Measurements from ENCODE around the gene CYP26A1. TPM values are rescaled to one million over a fixed set of nuclear protein-coding genes. Genes with fewer than 3 reads are reported as not detected.

The CYP26A1 gene
- total RNA-seq, 1 donor from 2014 or later, result 0.64 TPM

- H3K4me3 Mint-ChIP-seq (ENCODE audit: unreplicated experiment), result no peak overlapping the region
- H3K36me3 Mint-ChIP-seq (ENCODE audit: low read depth, unreplicated experiment), result peaks cover 11% of the 10 kb centered on the region
- no peak for TF ChIP-seq CTCF (IDR thresholded peaks at IDR 0.05; ENCODE audit: unreplicated experiment)
- H3K9me3 Mint-ChIP-seq (ENCODE audit: unreplicated experiment), result no peaks in the 10 kb centered on the region
- no peaks in the 10 kb centered on the region for H3K4me1 Mint-ChIP-seq (ENCODE audit: unreplicated experiment)
- peaks cover 3% of the 10 kb centered on the region for H3K27me3 Mint-ChIP-seq (ENCODE audit: unreplicated experiment)
- H3K27ac Mint-ChIP-seq (ENCODE audit: unreplicated experiment), result no peak overlapping the region
- no peak for DNase-seq (ENCODE audit: low spot score)
Observed at GRCh38 chr10:93054486-93054885, 19.2 kb upstream of the CYP26A1 start.

GRCh38 chr10:93058139-93058538 is 15.6 kb upstream of the CYP26A1 start:
- H3K4me1 Mint-ChIP-seq (ENCODE audit: unreplicated experiment), result peaks cover 13% of the 10 kb centered on the region
- DNase-seq (ENCODE audit: low spot score), result no peak
- peaks cover 17% of the 10 kb centered on the region for H3K27me3 Mint-ChIP-seq (ENCODE audit: unreplicated experiment)
- H3K9me3 Mint-ChIP-seq (ENCODE audit: unreplicated experiment), result no peaks in the 10 kb centered on the region
- no peak overlapping the region for H3K27ac Mint-ChIP-seq (ENCODE audit: unreplicated experiment)
- peaks cover 17% of the 10 kb centered on the region for H3K36me3 Mint-ChIP-seq (ENCODE audit: low read depth, unreplicated experiment)
- no peak for TF ChIP-seq CTCF (IDR thresholded peaks at IDR 0.05; ENCODE audit: unreplicated experiment)
- no peak overlapping the region for H3K4me3 Mint-ChIP-seq (ENCODE audit: unreplicated experiment)

- Mint-ChIP-seq H3K4me1 (ENCODE audit: unreplicated experiment) (peaks cover 16% of the 10 kb centered on the region), H3K9me3 (ENCODE audit: unreplicated experiment) (no peaks in the 10 kb centered on the region), H3K27ac (ENCODE audit: unreplicated experiment) (peak within 1 kb of the TSS; percentile 36), H3K36me3 (ENCODE audit: low read depth, unreplicated experiment) (peaks cover 32% of the 10 kb centered on the region), H3K4me3 (ENCODE audit: unreplicated experiment) (peak within 1 kb of the TSS; percentile 85), H3K27me3 (ENCODE audit: unreplicated experiment) (peaks cover 32% of the 10 kb centered on the region)
- no peak for DNase-seq (ENCODE audit: low spot score)
- TF ChIP-seq CTCF (IDR thresholded peaks at IDR 0.05; ENCODE audit: unreplicated experiment), result no peak
Observed at GRCh38 chr10:93059975-93060886, 13.5 kb upstream of the CYP26A1 start, which contains the start of gene CYP26C1. CYP26C1 (plus strand) TSS chr10:93060798; CDS start chr10:93061264, 466 bp downstream.

GRCh38 chr10:93060887-93061593 is 12.7 kb upstream of the CYP26A1 start:
- Mint-ChIP-seq H3K27me3 (ENCODE audit: unreplicated experiment) (peaks cover 38% of the 10 kb centered on the region), H3K9me3 (ENCODE audit: unreplicated experiment) (no peaks in the 10 kb centered on the region), H3K4me3 (ENCODE audit: unreplicated experiment) (no peak overlapping the region), H3K27ac (ENCODE audit: unreplicated experiment) (no peak overlapping the region), H3K36me3 (ENCODE audit: low read depth, unreplicated experiment) (peaks cover 33% of the 10 kb centered on the region), H3K4me1 (ENCODE audit: unreplicated experiment) (peaks cover 16% of the 10 kb centered on the region)
- DNase-seq (ENCODE audit: low spot score), result no peak
- no peak for TF ChIP-seq CTCF (IDR thresholded peaks at IDR 0.05; ENCODE audit: unreplicated experiment)
